ENCODE results near the gene ANO1. TPM values are rescaled to one million over a fixed set of nuclear protein-coding genes. Genes with fewer than 3 reads are reported as not detected.

ANO1 gene
- polyA plus RNA-seq, 12 donors: 6.4 to 33.6 (median 9.7) TPM; not detected in 1

DNA sequence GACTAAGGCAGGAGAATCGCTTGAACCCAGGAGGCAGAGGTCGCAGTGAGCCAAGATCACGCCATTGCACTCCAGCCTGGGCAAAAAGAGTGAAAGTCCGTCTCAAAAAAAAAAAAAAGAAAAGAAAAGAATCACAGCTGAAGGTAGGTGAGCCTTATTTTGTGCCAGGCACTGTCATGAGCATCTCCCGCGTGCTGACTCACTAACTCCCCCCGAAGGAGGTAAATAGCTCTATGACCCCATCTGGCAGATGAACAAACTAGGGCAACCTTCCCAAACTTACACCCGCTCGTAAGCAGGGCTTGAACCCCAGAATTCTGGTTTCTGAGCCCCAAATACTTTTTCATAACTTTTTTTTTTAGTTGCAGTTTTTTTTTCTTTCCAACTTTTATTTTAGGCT is 60.3 kb downstream of the ANO1 start:
- DNase-seq: no peak

DNA sequence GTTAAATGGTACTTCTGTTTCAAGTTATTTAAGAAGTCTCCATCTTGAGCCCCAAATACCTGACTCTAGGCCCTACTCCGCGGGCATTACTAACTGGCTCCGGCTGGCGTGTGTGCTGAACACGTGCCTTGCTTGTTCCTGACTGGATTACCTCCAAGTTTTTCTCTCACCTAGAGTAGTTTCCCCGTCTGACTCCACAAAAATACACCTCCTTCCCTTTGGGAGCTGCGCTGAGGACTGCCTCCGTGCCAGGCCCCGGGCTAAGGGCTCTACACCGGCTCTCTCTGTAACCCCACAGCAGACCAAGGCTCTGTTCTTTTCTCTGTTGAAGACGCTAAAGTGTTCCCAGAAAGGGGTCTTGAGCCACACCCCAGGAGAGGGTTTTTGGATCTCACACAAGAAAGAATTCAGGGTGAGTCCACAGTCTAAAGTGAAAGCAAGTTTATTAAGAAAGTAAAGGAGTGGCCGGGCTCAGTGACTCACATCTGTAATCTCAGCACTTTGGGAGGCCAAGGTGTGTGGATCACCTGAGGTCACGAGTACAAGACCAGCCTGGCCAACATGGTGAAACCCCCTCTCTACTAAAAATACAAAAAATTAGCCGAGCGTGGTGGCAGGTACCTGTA is 61.8 kb downstream of the ANO1 start:
- no peak for DNase-seq

DNA sequence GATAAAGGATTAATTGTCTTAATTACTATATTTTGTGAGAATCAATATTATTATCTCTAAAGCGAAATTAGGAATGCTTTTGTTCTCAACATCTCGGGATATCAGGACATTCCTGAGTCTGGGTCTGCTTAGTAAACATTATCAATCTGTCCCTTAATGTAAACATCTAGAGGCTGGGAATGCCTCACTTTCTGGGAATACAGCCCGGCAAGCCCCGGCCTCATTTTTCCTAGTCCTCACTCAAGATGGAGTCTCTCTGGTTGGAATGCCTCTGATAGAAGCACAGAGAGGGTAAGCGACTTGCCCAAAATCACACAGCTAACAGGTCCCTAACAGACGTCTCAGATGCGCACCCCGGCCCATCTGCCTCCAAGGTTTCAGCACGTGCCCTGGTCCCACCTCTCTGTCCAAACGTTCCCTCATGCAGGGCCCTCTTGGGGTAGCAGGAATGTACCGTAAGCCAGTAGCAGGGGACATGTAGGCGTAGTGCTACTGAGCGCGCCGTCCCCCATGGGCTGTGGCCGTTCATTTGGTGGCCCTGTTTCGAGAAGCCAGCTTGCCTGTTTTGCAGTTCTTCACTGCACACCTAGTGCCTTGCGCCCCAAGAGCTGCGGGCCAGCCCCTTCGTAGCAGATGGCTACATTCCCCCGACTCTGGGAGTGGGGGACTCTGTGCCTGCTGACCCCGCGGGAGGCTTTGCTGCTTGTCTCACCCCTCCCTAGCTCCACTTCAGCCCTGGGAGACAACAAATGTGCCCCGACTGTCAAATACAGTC is 62.8 kb downstream of the ANO1 start:
- DNase-seq: no peak

DNA sequence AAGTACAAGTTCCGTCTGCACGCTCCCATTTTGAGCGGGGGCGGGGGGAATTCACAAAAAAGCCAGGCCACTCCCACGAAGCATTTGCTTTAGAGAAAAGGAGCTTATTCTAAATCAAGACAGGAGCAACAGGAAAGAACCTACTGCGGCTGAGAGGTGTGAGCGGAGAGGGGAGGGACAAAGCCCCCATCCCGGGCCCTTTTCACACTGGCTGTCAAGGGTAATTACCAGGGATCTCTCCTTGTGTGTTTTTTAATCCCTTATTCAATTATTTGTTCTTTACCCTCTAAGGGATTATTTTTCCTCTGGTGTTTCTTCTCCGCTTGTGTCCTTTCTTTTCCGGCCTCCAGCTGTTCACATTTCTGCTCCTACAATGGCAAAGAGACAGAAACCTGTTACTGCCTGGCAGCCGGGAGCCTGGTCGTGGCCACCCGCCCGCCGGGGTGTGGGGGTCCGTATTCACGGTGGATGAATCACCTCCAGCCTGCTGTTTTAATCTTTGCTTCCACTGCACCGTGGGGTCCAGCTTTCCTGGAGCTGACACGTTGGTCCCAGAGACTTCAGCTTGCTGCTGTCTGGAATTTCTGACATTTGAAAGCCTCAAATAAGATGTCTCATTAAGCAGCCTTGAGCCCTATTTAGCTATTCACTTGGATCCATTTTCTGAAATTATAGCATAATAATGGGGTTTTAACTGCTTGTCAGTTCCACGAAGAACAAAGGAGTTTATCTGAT is 63.5 kb downstream of the ANO1 start:
- DNase-seq: no peak

DNA sequence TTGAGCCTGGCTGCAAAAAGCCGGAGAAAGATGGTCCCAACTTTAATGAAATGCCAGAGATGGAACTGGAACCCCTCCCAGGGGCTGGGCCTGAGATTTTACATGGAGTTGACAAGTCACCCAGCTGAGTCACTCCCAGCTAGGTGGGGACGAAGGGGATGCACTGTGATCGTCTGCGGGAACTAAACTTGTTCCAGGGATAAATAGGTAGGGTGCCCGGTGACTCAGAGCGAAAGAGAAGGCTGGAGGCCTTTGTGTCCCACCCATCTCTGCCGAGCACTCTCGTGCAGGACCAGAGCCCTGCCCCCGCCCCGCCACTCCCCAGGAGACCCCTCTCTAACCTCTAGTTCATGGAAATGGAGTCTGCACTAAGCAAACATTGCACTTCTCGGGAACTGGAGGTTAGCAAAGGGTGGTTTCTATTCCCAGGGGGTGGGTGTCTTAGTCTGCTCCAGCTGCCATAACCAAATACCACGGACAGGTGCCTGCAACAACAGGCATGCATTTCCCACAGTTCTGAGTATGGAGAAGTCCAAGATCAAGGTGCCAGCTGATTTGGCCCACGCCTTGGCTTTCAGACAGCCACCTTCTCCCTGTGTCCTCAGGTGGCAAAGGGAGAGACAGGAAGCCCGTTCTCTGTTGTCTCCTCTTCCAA is 64.2 kb downstream of the ANO1 start:
- no peak for DNase-seq

DNA sequence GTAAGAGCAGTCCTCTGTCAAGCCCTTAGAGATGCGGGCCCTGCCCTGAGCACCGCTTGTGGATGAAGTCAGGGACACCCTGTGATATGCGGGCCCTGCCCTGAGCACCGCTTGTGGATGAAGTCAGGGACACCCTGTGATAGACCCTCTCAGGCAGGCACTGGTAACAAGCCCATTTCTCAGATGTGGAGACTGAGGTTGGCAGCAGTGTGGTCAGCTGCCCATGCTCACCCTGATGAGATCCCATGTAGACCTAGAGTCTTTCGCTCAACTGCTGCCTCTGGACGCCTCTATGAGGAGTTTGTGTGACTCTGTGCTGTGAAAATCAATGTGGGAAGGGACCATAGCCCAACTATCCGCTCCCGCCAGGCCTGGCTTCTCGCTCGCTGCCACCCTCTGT is 66.1 kb downstream of the ANO1 start:
- no peak for DNase-seq

DNA sequence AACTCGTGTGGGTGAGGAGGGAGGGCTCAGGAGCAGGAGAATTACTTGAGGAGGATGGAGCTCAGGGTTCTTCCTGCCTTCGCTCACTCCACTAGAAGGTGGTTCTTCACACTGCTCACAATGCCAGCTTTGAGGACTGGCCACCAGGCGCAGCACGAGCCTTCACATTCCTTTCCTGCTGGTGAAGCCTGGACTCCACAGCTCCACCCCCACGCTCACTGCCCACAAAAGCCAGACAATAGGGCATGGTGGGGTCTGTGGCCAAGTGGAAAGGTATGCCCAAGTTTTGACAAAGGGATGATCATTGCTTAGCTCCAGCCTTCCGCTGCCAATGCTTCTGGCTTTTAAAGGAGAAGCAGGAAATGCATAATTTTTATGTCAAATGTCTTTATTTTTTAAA is 67.0 kb downstream of the ANO1 start:
- DNase-seq: no peak

DNA sequence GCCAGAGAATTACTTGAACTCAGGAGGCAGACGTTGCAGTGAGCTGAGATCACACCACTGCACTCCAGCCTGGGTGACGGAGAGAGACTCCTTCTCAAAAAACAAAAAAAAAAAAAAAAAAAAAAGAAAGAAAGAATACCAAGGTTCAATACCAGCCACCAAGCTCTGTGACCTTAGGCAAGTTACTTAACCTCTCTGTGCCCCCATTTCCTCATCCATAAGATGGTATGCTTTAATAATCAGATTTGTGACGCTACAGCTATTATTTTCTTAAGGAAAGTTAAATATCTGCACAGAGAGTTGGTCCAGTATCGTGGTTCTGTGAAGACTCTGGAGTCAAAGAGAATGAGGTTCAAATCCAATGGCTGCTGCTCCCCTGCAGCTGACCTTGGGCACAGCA is 67.7 kb downstream of the ANO1 start:
- DNase-seq: no peak

DNA sequence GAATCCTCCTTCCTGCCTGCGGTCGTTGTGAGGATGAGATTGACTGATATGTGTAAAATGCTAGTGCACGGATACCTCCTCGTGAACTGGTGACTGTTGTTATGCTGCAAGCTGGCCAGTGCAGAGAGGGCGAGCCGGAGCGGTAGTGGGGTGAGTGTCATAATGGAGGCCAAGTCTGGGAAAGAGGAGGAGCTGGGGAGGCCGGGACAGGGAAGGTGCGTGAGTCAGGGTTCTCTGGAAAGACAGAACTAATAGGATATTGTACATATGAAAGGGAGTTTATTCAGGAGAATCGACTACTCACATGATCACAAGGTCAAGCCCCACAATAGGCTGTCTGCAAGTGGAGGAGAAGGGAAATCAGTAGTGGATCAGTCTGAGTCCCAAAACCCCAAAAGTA is 68.2 kb downstream of the ANO1 start:
- DNase-seq: no peak

DNA sequence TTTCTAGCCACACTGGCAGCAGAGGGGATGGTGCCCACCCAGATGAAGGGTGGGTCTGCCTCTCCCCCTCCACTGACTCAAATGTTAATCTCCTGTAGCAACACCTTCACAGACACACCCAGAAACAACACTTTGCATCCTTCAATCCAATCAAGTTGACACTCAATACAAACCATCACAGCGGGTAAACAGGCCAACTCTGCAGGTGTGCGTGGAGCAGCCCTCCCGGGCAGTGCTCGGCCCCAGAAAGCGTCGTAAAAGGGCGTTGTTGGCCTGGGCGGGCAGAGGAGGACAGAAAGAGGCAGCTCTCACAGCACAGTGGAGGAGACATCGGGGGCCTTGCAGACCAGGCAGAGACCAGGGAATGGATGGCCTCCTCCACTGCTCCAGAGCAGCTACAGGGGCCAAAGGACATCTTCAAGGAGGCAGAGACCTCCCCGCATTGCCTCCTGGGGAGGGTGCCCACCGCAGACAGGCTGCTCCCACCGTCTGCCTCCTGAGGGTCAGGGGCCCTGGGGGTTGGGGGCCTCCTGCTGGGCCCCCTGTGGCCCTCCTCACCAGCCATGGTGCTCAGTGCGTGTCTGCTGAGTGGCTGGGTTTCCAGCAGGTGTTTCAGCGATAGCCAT is 68.9 kb downstream of the ANO1 start:
- no peak for DNase-seq

DNA sequence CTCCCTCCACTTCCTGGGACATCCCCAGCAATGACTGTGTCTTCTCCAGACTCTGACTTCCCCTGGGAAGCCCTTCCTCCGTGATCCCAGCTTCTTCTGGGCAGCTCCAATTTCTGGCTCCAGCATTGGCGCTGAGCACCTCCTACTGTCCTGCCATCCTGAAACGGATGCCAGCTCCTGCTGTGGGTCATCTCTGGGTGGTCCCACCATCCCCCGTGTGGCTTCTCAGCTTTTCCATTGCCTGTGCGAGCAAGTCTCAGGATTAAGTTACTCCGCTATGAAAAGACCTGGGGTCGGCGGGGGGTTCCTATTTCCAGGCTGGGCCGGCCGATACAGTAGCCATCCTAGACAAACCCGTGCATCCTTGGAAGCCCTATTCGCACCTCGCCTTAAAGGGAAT is 69.6 kb downstream of the ANO1 start:
- no peak for DNase-seq

DNA sequence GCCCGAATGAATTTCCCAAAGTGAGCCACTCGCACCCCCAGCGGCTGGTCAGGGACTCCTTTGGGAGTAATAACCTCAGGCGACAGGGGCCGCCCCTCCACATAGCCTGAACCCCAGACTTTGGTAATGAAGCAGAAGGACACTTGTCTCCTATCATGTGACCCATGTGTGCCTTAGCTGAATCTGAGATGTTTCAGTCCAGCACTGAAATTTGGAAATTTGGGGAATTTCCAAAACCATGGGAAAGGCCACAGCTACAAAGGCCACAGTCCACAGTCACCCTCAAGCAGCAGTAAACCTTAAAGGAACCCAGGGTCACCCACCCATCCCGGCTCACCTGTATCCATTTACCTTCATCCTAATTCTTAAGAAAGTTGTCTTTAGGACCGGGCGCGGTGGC is 73.6 kb downstream of the ANO1 start:
- DNase-seq: no peak

DNA sequence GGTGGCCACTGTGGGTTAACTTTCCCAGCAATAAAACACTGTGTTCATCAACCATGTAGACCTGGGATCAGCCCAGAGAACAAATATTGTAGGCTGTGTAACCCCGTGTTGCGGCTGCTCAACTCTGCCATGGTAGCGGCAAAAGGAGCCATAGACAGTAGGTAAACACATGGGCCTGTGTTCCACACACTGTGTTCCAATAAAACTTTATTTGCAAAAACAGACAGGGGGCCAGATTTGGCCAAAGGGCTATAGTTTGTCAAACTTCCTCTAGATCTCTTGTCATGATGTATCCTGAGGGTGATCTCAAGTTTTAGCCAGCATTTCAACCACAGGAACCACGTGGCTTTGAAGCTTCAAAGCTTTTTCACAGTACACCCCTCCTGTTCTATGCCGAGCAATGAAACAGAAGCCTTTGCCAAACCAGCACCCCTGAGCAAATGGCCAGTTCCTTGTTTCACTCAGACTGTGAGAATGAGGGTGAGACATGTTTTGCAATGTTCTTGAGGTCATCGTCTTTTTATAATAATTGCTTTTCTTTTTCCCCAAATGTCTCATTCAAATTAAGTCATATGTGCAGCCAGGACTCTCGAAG is 75.1 kb downstream of the ANO1 start:
- no peak for DNase-seq

DNA sequence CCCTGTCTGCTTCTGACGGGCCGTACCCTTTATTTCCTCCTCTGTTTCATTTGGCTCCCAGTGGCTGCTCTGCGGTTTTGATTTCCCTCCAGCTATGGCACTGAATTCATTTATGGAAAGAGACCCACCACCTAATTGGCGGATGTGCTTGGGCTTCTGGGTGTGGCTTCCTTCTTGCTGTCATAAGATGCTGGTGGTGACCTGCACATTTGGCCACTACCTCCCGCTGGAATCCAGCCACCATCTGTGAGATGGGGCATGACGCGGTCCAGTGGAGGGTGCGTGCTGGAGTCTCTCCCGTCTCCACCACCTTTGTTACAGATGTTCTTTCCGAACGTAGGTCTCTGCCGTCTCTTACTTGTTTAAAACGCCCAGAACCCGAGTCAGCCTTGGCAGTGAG is 77.3 kb downstream of the ANO1 start:
- no peak for DNase-seq

DNA sequence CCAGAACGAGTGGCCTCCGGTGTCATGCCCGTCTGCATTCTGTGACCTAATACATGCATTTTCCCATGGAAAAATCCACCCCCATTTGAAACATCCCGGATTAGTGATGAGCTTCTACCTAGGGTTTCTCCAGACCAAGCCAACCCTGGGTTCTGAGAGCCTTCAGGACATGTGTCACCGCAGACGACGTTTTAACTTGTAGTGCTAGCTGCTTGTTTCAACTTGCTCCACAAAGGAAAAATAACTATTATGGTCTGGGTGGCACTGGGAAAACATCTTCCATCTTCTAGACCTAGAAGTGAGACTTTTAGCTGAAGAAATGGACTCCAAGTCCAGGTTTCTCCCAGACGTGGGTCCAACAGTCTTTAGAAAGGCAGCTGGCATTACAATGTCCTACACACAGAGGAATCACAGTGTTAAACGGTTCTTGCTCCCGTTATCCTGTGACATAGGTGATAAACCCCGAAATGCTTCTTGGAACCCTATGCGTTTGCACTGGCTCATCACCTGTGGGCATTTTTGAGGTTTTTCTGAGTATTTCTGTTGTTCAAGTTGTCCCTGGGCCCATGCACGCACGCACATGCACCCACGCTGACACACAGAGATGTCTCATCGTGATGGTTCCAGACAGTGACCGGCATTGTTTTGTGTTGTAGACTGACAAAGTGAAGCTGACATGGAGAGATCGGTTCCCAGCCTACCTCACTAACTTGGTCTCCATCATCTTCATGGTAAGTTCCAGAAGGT is 78.3 kb downstream of the ANO1 start:
- DNase-seq: no peak

DNA sequence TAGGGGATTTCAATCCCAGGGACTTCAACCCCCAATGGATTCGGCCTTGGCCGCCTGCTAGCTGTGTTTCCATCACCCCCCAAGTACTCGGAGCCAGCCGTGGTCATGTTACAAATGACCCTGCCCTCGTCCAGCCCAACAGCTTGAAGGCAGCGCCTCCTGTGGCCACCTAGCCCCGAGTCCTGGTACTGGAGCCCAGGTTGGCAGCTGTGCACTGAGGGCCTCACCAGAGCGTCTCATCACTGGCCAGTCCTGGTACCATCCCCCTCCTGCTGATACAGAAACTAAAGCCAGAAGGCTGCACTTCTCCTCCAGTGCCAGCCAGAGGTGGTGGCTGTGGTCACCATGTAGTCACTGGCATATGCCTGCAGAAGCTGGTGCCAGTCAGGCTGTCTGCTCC is 80.1 kb downstream of the ANO1 start:
- DNase-seq: no peak

DNA sequence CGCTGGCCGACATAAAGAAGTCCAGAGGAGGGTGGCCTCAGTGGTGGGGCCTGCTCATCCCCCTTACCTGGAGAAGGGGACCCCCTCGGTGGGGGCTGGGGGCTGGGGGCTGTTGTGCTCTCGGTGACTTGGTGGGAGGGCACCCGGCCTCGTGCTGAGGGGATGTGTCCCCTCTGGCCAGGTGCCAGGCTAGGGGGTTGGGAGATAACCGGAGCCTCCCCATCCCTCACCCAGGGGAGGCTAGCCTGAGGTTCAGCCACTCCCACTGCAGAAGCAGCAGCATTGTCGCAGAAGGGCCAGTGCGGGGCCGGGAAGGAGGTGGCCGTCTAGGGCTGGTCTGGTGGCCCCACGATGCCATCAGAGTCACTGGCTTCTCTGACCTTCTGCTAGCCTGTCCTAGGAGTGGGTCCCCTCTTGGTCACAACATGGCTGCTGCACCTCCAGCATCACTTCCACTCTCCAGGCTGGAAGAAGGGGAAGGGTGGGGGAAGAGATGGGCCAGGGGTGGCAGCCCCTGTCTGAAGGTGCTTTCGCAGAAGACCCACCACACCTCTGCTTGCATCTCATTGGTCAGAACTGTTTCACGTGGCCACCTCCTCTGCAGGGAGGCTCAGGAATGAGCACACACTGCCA is 80.8 kb downstream of the ANO1 start:
- DNase-seq: no peak

DNA sequence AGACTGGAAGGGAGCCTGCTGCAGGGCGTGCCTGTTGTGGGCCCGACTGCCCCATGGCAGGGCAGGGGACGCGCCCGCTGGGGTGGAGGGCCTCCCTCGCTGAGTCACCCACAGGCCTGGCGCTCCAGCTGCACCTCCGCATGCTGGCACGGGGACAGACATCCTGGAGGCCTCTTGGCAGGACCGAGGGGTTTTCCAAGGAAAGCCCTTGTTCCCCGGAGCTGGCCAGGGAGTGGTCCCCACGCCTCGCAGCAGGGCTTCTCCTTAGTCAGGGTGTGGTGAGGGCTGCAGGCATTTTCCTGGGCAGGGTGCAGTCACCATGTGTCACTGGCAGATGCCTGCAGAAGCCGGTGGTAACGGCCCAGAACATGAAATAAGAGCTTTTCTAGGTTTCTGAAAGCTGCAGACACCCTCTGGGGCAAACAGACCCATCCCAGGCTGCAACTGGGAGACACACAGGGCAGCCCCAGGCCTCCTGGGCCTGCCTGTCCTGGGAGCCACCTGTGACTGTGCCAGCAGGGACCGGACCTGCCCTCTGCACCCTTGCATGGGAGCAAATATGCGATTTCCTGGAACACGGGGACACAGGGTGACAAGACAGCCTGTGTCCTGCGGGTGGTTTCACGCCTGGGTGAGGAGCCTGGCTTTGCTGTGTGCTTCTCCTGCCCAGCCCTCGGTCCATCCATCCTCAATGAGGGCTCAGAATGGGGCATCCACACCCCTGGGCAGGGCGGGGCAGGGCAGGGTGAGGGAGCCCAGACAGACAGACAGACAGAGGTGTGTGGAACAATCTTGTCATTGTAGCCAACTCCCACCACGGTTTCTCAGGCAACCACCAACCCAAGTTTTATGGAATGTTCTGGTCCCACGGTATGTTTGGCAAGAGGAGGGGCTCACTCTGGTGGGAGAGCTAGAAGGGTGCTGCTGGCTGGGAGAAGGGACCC is 81.8 kb downstream of the ANO1 start:
- no peak for DNase-seq

DNA sequence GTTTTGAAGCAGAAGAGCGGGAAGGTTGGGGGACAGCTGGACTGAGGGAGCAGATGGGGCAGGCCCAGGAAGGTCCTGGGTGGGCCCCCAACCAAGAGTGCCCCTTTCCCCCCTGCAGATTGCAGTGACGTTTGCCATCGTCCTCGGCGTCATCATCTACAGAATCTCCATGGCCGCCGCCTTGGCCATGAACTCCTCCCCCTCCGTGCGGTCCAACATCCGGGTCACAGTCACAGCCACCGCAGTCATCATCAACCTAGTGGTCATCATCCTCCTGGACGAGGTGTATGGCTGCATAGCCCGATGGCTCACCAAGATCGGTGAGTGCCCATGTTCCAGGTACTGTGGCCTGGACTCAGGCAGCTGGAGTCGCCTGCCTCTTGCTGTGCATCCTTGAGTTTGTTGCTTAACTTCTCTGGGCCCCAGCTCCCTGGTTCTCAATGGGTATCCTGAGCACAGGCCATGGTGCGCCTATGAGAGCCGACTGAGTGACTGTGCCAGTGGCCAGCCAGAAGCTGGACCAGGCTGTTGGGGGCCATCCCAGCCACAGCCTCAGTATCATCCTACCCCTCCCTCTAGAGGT is 83.0 kb downstream of the ANO1 start:
- no peak for DNase-seq

Data from muscle of arm (tissue), 12 donors.